HEK293 (cell line): Measurements from ENCODE around the gene PRDX2.

Experiments
- CTCF ChIA-PET: fragments of 350-600 bp; formaldehyde crosslinking; extraction: SDS; loops from one replicate; lab custom pipeline; 2021; ENCODE audit warnings: antibody characterized with exemption; lab: Yijun Ruan, JAX
- POLR2A ChIA-PET: fragments of 300-600 bp; formaldehyde crosslinking; extraction: SDS; loops from one replicate; lab custom pipeline; 2020; ENCODE audit warnings: antibody characterized with exemption, inconsistent platforms; lab: Yijun Ruan, JAX
- H3K27ac ChIP-seq: fragments of 200-500 bp; sonication (Bioruptor generic); 2 replicates; pipeline ENCODE4 v1.5.1; 2014; ENCODE audit warnings: low read depth, low read length, control low read depth, inconsistent platforms; ENCODE audit errors: extremely low read depth
- H3K36me3 ChIP-seq, 2 experiments: fragments of 200-500 bp in 1 of 2; sonication (Bioruptor generic) in 1 of 2; 1 replicate in 1 of 2; 2 replicates in 1 of 2; pipeline ENCODE4 v1.5.1; 2014 to 2017; ENCODE audit warnings: inconsistent platforms in 2 of 2, low read length in 2 of 2; ENCODE audit not compliant: control insufficient read depth in 2 of 2, insufficient read depth in 1 of 2
- H3K4me1 ChIP-seq: fragments of 200-500 bp; sonication (Bioruptor generic); 2 replicates; pipeline ENCODE4 v1.5.1; 2014; ENCODE audit warnings: mild to moderate bottlenecking, low read length, inconsistent platforms; ENCODE audit not compliant: control insufficient read depth, insufficient read depth
- H3K4me3 ChIP-seq: 2 replicates; pipeline ENCODE4 v1.5.1; 2011; ENCODE audit warnings: low read depth, mild to moderate bottlenecking, control low read depth, low read length, moderate library complexity
- H3K9me3 ChIP-seq: fragments of 200-500 bp; sonication (Bioruptor generic); 2 replicates; pipeline ENCODE4 v1.5.1; 2014; ENCODE audit warnings: low read depth, low read length, inconsistent platforms; ENCODE audit not compliant: control insufficient read depth, insufficient read depth
- BCL11A ChIP-seq: fragments of 450-650 bp; formaldehyde crosslinking; IDR thresholded peaks from 2 replicates; pipeline ENCODE4 v1.5.1; 2016; ENCODE audit warnings: low read depth, missing biosample characterization, missing genetic modification characterization
- KLF1 ChIP-seq: fragments of 450-650 bp; formaldehyde crosslinking; IDR thresholded peaks from 2 replicates; pipeline ENCODE4 v1.5.1; 2016; ENCODE audit warnings: missing biosample characterization, missing genetic modification characterization
- KLF17 ChIP-seq: fragments of 450-650 bp; formaldehyde crosslinking; IDR thresholded peaks from 2 replicates; pipeline ENCODE4 v1.5.1; 2016; ENCODE audit warnings: missing biosample characterization, missing genetic modification characterization
- REPIN1 ChIP-seq: fragments of 450-650 bp; formaldehyde crosslinking; IDR thresholded peaks from 2 replicates; pipeline ENCODE4 v1.5.1; 2017; ENCODE audit warnings: missing biosample characterization, missing genetic modification characterization, low read depth
- REST ChIP-seq: fragments of 450-650 bp; formaldehyde crosslinking; IDR thresholded peaks from 2 replicates; pipeline ENCODE4 v1.5.1; 2016; ENCODE audit warnings: missing biosample characterization, missing genetic modification characterization
- SP7 ChIP-seq: fragments of 450-650 bp; formaldehyde crosslinking; IDR thresholded peaks from 2 replicates; pipeline ENCODE4 v1.5.1; 2016; ENCODE audit warnings: missing biosample characterization, missing genetic modification characterization
- YY1 ChIP-seq: fragments of 450-650 bp; formaldehyde crosslinking; IDR thresholded peaks from 2 replicates; pipeline ENCODE4 v1.5.1; 2018; ENCODE audit warnings: missing biosample characterization, missing genetic modification characterization
- ZBTB20 ChIP-seq: fragments of 450-650 bp; formaldehyde crosslinking; IDR thresholded peaks from 2 replicates; pipeline ENCODE4 v1.5.1; 2016; ENCODE audit warnings: missing biosample characterization, missing genetic modification characterization
- ZBTB7A ChIP-seq: fragments of 450-650 bp; formaldehyde crosslinking; IDR thresholded peaks from 2 replicates; pipeline ENCODE4 v1.5.1; 2016; ENCODE audit warnings: low read depth, missing biosample characterization, missing genetic modification characterization
- ZBTB8A ChIP-seq: fragments of 450-650 bp; formaldehyde crosslinking; IDR thresholded peaks from 2 replicates; pipeline ENCODE4 v1.5.1; 2016; ENCODE audit warnings: missing biosample characterization, missing genetic modification characterization
- ZEB2 ChIP-seq: fragments of 450-650 bp; formaldehyde crosslinking; IDR thresholded peaks from 2 replicates; pipeline ENCODE4 v1.5.1; 2016; ENCODE audit warnings: missing biosample characterization, missing genetic modification characterization
- ZIC2 ChIP-seq: fragments of 450-650 bp; formaldehyde crosslinking; IDR thresholded peaks from 2 replicates; pipeline ENCODE4 v1.5.1; 2016; ENCODE audit warnings: missing biosample characterization, missing genetic modification characterization
- ZNF18 ChIP-seq: fragments of 450-650 bp; formaldehyde crosslinking; IDR thresholded peaks from 2 replicates; pipeline ENCODE4 v1.5.1; 2016; ENCODE audit warnings: missing biosample characterization, missing genetic modification characterization
- ZNF24 ChIP-seq: fragments of 450-650 bp; formaldehyde crosslinking; IDR thresholded peaks from 2 replicates; pipeline ENCODE4 v1.5.1; 2016; ENCODE audit warnings: missing biosample characterization, missing genetic modification characterization
- ZNF266 ChIP-seq: fragments of 450-650 bp; formaldehyde crosslinking; IDR thresholded peaks from 2 replicates; pipeline ENCODE4 v1.5.1; 2016; ENCODE audit warnings: missing biosample characterization, missing genetic modification characterization, low read depth
- ZNF354C ChIP-seq: fragments of 450-650 bp; formaldehyde crosslinking; IDR thresholded peaks from 2 replicates; pipeline ENCODE4 v1.5.1; 2016; ENCODE audit warnings: missing biosample characterization, missing genetic modification characterization, low read depth, borderline replicate concordance
- ZNF416 ChIP-seq: fragments of 450-650 bp; formaldehyde crosslinking; IDR thresholded peaks from 2 replicates; pipeline ENCODE4 v1.5.1; 2016; ENCODE audit warnings: missing biosample characterization, missing genetic modification characterization
- ZNF423 ChIP-seq: fragments of 450-650 bp; formaldehyde crosslinking; IDR thresholded peaks from 2 replicates; pipeline ENCODE4 v1.5.1; 2016; ENCODE audit warnings: missing biosample characterization, missing genetic modification characterization
- ZNF488 ChIP-seq: fragments of 450-650 bp; formaldehyde crosslinking; IDR thresholded peaks from 2 replicates; pipeline ENCODE4 v1.5.1; 2016; ENCODE audit warnings: missing biosample characterization, missing genetic modification characterization
- ZNF501 ChIP-seq: fragments of 450-650 bp; formaldehyde crosslinking; IDR thresholded peaks from 2 replicates; pipeline ENCODE4 v1.5.1; 2016; ENCODE audit warnings: missing biosample characterization, missing genetic modification characterization
- ZNF530 ChIP-seq: fragments of 450-650 bp; formaldehyde crosslinking; IDR thresholded peaks from 2 replicates; pipeline ENCODE4 v1.5.1; 2016; ENCODE audit warnings: low read depth, missing biosample characterization, missing genetic modification characterization
- ZNF560 ChIP-seq: fragments of 450-650 bp; formaldehyde crosslinking; IDR thresholded peaks from 2 replicates; pipeline ENCODE4 v1.5.1; 2017; ENCODE audit warnings: missing biosample characterization, missing genetic modification characterization, borderline replicate concordance
- ZNF645 ChIP-seq: fragments of 450-650 bp; formaldehyde crosslinking; IDR thresholded peaks from 2 replicates; pipeline ENCODE4; 2016; ENCODE audit warnings: missing biosample characterization, missing genetic modification characterization
- ZNF704 ChIP-seq: fragments of 450-650 bp; formaldehyde crosslinking; IDR thresholded peaks from 2 replicates; pipeline ENCODE4 v1.5.1; 2016; ENCODE audit warnings: missing biosample characterization, missing genetic modification characterization
- ZNF791 ChIP-seq: fragments of 450-650 bp; formaldehyde crosslinking; IDR thresholded peaks from 2 replicates; pipeline ENCODE4 v1.5.1; 2016; ENCODE audit warnings: missing biosample characterization, missing genetic modification characterization
- ZSCAN16 ChIP-seq: fragments of 450-650 bp; formaldehyde crosslinking; IDR thresholded peaks from 2 replicates; pipeline ENCODE4 v1.5.1; 2016; ENCODE audit warnings: missing biosample characterization, missing genetic modification characterization

PRDX2 gene

GRCh38 chr19:12767666-12768065 is 33.9 kb downstream of the PRDX2 start:
- TF ChIP-seq ZNF416, result no peak
- no peak for TF ChIP-seq ZSCAN16 (tag by site-specific recombination)
- TF ChIP-seq ZNF530 (tag by site-specific recombination), result no peak
- TF ChIP-seq ZNF488 (tag by site-specific recombination), result no peak
- TF ChIP-seq ZNF791 (tag by site-specific recombination), result no peak
- no peak for TF ChIP-seq ZEB2 (tag by site-specific recombination)
- no peak for TF ChIP-seq SP7 (tag by site-specific recombination)
- TF ChIP-seq ZBTB8A (tag by site-specific recombination), result no peak
- no peak for TF ChIP-seq ZNF560 (tag by site-specific recombination)
- no peak for TF ChIP-seq ZNF18 (tag by site-specific recombination)
- TF ChIP-seq YY1 (tag by site-specific recombination), result no peak
- Histone ChIP-seq H3K4me1 (no peaks in the 10 kb centered on the region), H3K27ac (no peak overlapping the region), H3K36me3 (peaks cover 0 to 41% of the 10 kb centered on the region in 2 experiments; a peak in 2 of 3 replicates), H3K9me3 (no peaks in the 10 kb centered on the region), H3K4me3 (no peak overlapping the region)
- ChIA-PET POLR2A (interaction anchor here (1.0 to 3.1 kb wide), 2 partner anchors 24 to 84 kb away, joined by 3 to 28 read pairs; partner anchors contain the start of gene JUNB), CTCF (interaction anchor here (0.5 to 14.1 kb wide), 9 partner anchors 8 to 884 kb away, joined by 3 to 386 read pairs (median 6); partner anchors contain the start of genes JUNB, PRDX2, RNASEH2A and THSD8)

GRCh38 chr19:12767150-12767549 is 34.5 kb downstream of the PRDX2 start:
- Histone ChIP-seq H3K9me3 (no peaks in the 10 kb centered on the region), H3K36me3 (peaks cover 0 to 41% of the 10 kb centered on the region in 2 experiments; a peak in 2 of 3 replicates), H3K4me3 (no peak overlapping the region), H3K27ac (no peak overlapping the region), H3K4me1 (no peaks in the 10 kb centered on the region)
- POLR2A ChIA-PET, result interaction anchor here (1.0 to 3.1 kb wide), 2 partner anchors 25 to 83 kb away, joined by 3 to 28 read pairs; partner anchors contain the start of gene JUNB
- CTCF ChIA-PET, result interaction anchor here (0.5 to 14.1 kb wide), 14 partner anchors 7 to 883 kb away, joined by 3 to 386 read pairs (median 10); partner anchors contain the start of genes JUNB, PRDX2, RNASEH2A and THSD8
- TF ChIP-seq ZIC2, result no peak
- TF ChIP-seq ZNF645 (tag by site-specific recombination), result no peak
- TF ChIP-seq ZNF704 (tag by site-specific recombination), result no peak
- no peak for TF ChIP-seq ZNF423 (tag by site-specific recombination)
- TF ChIP-seq ZNF24 (tag by site-specific recombination), result no peak
- no peak for TF ChIP-seq REPIN1 (tag by site-specific recombination)
- no peak for TF ChIP-seq BCL11A (tag by site-specific recombination)
- no peak for TF ChIP-seq ZBTB20 (tag by site-specific recombination)
- TF ChIP-seq ZBTB8A (tag by site-specific recombination), result no peak
- TF ChIP-seq ZNF501 (tag by site-specific recombination), result no peak
- no peak for TF ChIP-seq KLF1
- no peak for TF ChIP-seq ZBTB7A (tag by site-specific recombination)
- no peak for TF ChIP-seq ZNF266 (tag by site-specific recombination)
- no peak for TF ChIP-seq ZNF354C (tag by site-specific recombination)
- TF ChIP-seq REST, result no peak
- TF ChIP-seq KLF17, result no peak
